ENCODE results near the gene RNU1-4.
"Not testable (repeated sequence)": the region's sequence is repeated elsewhere in the genome, so short reads cannot be mapped to it uniquely, and the experiment has no call there.

RNU1-4 gene

DNA sequence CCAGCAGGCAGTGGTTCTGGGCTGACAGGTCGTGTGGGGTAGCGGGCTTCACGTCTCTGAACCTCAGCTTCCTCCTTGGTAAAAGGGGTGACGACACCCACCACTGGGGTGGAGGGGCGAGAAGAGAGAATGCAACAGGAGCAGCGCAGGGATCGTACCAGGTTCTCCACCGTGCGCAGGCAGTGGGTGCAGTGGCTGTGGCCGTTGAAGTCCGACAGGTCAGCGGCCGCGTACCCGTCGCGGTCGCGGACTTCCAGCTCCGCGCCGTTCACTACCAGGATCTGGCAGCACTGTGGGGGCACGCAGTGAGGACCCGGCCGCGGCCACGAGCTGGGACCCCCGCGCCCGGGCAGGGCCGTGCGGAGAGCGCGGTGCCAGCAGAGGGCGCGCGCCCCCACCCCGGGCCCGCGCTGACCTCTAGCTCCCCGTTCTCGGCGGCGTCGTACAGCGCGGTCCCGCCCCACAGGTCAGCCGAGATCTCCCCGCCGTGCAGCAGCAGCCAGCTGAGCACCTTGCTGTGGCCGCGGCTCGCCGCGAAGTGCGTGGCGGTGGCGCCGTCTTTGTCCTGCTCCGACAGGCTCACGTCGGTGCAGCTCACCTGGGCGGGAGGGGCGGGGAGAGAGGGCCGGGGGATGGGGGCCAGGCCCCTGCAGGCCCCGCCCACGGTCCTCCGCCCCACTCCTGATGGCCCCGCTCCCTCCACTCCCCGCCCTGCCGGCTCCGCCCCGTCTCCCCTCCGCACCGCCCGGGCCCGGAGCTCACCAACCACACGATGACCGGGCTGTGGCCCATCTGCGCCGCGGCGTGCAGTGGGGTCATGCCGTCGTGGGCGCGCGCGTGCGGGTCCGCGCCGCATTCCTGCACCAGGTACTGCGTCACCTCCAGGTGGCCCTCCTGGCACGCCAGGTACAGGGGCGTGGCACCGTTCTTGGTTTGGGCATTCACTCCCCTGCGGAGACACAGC, 32.9 kb upstream of the RNU1-4 start:
- not testable (repeated sequence) for DNase-seq (ENCODE audit: low read depth); H3K4me3 ChIP-seq (ENCODE audit: low read depth, low read length)

DNA sequence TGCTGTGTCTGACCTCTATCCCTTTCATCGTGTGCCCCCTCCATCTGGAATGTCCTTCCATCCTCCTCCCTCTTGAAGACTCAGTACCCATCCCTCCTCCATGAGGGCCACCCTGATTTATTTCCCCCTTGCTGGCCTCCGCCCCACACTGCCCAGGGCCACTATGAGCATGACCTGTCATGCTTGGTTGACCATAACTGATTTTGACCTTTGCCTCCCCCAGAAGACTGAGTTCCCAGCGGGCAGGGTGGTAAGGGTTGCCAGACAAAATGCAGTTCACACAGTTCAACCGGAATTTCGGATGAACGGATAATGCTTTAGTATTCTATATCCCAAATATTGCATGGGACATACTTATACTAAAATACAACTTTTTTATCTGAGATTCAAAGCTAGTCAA, 31.6 kb upstream of the RNU1-4 start:
- DNase-seq (ENCODE audit: low read depth); H3K4me3 ChIP-seq (ENCODE audit: low read depth, low read length): not testable (repeated sequence)

DNA sequence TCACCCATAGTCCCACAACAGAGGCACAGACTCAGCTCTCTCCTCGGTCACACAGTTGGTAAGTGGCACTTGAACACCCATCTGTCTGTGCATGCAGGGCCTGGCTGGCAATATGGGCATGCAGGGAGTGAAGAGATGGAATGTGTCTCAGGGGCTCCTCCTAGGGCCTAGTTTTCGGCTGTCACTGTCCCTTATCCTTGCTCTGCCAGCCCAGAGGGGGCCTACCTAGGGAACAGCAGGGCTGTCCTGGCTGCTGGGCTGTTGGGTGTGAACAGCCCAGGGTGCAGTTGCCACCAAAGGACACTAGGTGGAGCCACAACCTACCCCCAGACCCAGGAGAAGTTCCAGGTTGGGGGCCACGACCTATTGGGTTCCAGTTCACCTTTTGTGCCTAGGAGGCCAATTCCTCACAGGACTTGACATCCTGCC, 30.6 kb upstream of the RNU1-4 start:
- DNase-seq (ENCODE audit: low read depth); H3K4me3 ChIP-seq (ENCODE audit: low read depth, low read length): not testable (repeated sequence)
- TF ChIP-seq, protein P1, sequence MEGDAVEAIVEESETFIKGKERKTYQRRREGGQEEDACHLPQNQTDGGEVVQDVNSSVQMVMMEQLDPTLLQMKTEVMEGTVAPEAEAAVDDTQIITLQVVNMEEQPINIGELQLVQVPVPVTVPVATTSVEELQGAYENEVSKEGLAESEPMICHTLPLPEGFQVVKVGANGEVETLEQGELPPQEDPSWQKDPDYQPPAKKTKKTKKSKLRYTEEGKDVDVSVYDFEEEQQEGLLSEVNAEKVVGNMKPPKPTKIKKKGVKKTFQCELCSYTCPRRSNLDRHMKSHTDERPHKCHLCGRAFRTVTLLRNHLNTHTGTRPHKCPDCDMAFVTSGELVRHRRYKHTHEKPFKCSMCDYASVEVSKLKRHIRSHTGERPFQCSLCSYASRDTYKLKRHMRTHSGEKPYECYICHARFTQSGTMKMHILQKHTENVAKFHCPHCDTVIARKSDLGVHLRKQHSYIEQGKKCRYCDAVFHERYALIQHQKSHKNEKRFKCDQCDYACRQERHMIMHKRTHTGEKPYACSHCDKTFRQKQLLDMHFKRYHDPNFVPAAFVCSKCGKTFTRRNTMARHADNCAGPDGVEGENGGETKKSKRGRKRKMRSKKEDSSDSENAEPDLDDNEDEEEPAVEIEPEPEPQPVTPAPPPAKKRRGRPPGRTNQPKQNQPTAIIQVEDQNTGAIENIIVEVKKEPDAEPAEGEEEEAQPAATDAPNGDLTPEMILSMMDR (IDR thresholded peaks at IDR 0.05; ENCODE audit: low read depth, low read length, missing control alignments) = peak; percentile 7

DNA sequence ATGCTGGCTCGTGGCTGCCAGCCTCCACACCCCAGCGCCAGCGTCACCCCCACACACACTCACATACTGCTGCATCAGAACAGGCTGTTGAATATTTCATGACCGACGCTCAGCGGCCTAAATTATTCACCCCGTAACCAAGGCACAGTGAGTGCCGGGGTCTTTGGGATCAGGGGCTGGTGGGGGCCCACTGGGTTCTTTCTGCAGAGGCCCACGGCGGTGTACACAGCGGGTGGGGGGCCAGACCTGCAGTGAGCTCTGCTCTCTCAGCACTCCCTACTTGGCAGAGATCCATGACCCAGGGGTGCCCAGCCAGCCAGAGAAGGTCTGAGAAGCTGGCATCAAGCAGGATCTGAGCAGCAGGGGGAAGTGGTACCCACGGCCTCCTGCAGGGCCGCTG, 29.7 kb upstream of the RNU1-4 start:
- not testable (repeated sequence) for H3K4me3 ChIP-seq (ENCODE audit: low read depth, low read length); DNase-seq (ENCODE audit: low read depth)

DNA sequence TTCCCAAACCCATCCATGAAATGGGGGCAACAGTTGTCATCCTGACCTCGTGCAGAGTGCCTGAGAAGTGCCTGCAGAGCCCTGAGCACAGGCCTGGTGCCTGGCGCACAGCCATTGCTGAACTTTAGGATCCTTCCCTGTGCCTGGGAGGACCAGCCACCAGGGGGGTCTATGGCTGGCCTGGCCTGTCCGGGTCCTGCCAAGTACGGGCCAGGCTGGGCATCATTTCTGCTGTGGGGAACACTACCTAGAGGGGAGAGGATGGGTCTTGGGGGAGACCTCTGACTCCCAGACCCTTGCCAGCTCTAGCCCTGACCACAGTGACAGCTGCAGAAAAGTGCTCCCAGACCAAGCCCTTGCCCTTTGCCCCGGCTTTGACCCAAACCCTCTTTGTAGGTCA, 28.2 kb upstream of the RNU1-4 start:
- not testable (repeated sequence) for DNase-seq (ENCODE audit: low read depth)

DNA sequence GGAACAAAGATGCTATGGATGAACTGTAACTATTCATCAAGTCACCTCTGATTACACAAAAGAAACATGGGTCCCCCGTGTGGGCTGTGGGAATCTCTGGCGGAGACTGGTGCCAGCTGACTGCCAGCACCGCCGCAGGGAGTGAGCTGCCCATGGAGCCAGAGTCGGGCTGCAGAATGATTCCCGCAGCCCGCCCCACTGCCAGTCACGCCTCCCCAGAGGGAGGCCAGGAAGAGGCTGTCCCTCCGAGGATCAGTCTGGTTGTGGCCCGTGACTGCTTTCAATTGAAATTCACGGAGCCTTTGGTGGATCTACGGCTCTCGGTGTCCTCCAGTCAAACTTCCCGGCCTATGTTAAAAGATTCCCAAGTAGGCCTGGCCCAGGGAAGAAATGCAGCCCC, 27.7 kb upstream of the RNU1-4 start:
- H3K4me3 ChIP-seq (ENCODE audit: low read depth, low read length); DNase-seq (ENCODE audit: low read depth): not testable (repeated sequence)

More for the DNA sequence above, 28.2 kb upstream of the RNU1-4 start:
- H3K4me3 ChIP-seq (ENCODE audit: low read depth, low read length) = not testable (repeated sequence)

DNA sequence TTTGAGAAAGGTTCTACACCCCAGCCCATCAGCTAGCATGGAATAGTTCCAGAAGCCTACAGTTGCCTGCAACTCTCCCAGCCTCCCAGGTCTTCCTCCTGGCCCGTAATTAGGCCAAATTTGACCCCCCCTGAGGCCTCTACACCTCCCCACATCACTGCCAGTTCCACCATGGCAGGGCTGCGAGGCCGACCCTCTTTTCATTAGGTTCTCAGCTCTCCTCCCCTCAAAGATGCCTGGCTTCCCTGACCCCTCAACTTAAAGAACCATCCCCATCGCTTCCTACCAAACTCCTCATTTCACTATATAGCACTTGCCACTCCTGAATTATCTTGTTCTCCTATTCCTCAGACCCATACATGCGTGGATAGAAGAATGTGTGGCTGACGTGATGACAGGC, 27.3 kb upstream of the RNU1-4 start:
- DNase-seq (ENCODE audit: low read depth); H3K4me3 ChIP-seq (ENCODE audit: low read depth, low read length): not testable (repeated sequence)

DNA sequence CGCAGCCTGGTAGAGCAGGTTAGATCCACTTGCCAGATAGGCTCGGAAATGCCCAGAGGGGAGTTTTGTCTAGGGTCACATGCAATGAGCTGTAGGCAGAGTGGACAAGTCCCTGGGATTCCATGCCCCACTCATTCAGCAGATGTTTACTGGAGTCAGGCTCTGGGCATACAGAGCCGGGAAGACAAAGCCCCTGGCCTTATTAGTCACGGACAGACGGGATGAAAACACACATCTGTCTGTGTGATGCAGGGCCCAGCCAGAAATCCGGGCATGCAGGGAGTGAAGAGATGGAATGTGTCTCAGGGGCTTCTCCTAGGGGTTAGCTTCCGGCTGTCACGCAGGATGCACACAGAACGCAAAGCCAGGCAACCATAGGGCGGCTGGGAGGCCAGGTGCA, 26.8 kb upstream of the RNU1-4 start:
- not testable (repeated sequence) for DNase-seq (ENCODE audit: low read depth); H3K4me3 ChIP-seq (ENCODE audit: low read depth, low read length)

DNA sequence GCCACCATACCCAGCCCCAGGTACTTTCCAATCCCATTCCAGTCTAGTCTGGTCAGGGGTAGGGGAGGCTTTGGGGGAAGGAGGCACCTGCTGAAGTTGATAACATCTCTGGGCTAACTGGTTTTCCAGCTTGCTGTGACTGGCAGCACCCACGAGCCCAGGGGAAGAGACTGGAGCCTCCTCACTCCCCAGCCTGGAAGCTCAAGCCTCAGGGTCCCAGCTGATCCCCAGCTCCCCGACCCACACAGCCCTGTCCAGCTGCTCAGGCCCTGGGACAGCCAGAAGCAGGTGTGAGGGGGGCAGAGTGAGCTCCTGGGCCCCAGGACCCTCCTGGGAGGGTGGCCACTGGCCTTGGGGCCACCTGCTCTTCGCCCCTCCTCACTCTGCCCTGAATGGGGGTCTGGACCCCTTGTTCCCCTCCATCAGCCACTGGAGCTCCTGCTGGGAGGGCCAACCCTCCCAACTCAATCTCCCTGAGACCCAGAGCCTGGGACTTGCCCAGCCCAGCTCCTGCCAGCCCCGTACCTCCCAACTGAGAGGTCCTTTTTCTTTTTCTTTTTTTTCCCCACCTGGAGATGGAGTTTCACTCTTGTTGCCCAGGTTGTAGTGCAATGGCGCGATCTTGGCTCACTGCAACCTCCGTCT, 23.5 kb upstream of the RNU1-4 start:
- no peak overlapping the region for H3K4me3 ChIP-seq (ENCODE audit: low read depth, low read length)
- TF ChIP-seq, protein P1 (IDR thresholded peaks at IDR 0.05; ENCODE audit: low read depth, low read length, missing control alignments) = no peak
- no peak for DNase-seq (ENCODE audit: low read depth)

DNA sequence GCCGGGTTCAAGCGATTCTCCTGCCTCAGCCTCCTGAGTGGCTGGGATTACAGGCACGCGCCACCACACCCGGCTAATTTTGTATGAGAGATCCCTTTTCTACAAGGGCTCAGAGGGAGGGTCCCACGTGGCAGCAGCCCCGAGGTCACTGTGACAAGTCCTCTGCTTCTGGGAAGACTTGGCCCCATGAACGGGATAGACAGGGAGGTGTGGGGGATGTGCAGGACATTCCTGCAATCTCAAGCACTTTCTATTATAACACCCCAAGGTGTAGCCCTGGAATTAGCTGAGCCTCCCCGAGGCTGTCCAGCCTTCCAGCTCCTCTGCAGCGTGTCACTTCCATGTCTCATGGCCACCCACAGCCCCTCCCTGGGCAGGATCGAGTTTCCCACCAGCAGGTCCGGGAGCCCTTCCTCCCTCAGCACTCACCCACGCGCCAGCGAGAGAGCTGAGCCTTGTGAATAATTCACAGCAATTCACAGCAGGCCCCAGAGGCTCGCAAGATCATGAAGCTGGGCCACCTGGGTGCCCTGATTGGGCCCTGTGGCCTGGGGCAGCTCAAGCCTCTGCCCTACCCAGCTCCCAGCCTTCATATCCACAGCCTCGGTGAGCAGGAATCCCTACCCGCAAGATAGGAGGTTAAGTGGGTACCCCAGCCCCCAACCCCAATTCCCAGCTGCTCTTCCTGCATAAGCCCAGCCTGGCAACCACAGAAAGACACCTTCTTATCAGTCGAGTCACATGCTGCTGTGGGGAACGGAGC, 22.8 kb upstream of the RNU1-4 start:
- no peak for DNase-seq (ENCODE audit: low read depth)
- H3K4me3 ChIP-seq (ENCODE audit: low read depth, low read length) = no peak overlapping the region
- TF ChIP-seq, protein P1 (IDR thresholded peaks at IDR 0.05; ENCODE audit: low read depth, low read length, missing control alignments) = no peak

DNA sequence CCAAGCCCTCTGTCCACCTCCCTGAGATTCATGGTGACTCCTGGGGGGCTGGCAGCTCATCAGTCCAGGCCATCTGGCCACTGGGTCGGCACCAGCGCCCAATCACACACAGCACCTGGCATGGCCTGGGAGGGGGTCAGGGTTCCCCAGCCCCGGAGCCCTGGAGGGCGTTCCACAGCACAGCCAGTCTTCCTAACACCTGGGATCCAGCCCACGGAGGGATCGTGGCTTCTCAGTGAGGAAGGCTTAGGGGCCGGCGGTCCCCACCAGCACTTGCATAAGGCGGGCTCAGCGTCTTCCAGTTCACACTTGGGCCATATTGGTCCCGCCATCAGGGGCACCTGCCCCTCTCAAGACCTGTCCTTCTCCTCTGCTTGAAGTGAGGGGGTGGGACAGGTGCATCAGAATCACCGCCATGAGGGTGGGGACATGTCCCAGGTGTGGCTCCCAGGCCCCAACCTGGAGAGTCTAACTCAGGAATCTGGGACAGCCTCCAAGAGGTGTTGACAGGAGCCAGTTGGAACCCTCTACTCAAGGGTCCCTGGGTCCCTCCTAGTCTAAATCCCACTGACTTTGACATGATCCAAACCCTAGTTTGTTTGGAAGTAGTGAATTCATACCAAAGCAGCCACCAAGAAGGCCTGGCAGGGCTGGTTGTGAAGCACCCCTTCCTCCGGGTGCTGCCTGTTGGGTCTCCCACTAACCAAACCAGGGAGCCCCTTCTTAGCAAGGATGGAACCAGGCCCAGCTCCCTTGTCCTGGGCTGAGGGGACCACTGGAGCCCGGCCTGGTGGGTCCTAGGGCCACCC, 22.0 kb upstream of the RNU1-4 start:
- H3K4me3 ChIP-seq (ENCODE audit: low read depth, low read length); DNase-seq (ENCODE audit: low read depth): not testable (repeated sequence)

All from GM12864 (cell line).